C4-2B (cell line): Measurements from ENCODE around the gene GPANK1.

Experiments
- H3K27ac ChIP-seq: fragments of 450-650 bp; 2 replicates; pipeline ENCODE4 v1.5.1; 2017
- CTCF ChIP-seq: fragments of 450-650 bp; conservative IDR thresholded peaks from 2 replicates; pipeline ENCODE4 v1.5.1; 2017; ENCODE audit warnings: mild to moderate bottlenecking
- ZFX ChIP-seq: fragments of 450-650 bp; IDR thresholded peaks from 2 replicates; pipeline ENCODE4 v1.6.1; 2017

Gene GPANK1

GRCh38 chr6:31626952-31627351 lies 37.8 kb downstream of the GPANK1 start:
- H3K27ac ChIP-seq = no peak overlapping the region
- no peak for TF ChIP-seq CTCF
- no peak for TF ChIP-seq ZFX

- TF ChIP-seq ZFX (no peak), CTCF (no peak)
- no peak overlapping the region for H3K27ac ChIP-seq
Measured at GRCh38 chr6:31624070-31624469, 40.7 kb downstream of the GPANK1 start.

- peak overlapping the region; percentile 99 for H3K27ac ChIP-seq
- TF ChIP-seq ZFX (no peak), CTCF (no peak)
Measured at GRCh38 chr6:31622684-31623091, 42.1 kb downstream of the GPANK1 start.

DNA sequence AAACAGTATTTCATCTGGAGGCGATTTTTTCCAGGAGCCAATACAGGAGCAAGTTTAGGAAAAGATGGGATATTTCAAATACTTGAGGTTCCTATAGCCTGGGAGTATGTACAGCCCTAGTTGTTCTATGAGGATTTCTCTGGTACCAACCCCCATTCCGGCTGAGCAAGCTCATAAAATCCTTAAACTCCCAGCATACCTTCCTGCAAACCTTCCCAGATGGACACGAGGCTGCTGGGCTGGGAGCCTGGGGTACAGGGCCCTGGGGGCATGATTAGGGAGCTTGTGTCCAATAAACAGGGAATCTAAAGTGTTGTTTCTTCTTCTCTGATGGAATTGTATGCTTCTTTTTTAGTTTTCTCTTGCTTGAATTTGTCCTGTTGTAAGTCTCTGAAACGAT lies 42.8 kb downstream of the GPANK1 start:
- no peak for TF ChIP-seq CTCF
- TF ChIP-seq ZFX = no peak
- H3K27ac ChIP-seq = peak overlapping the region; percentile 99

- TF ChIP-seq CTCF = no peak
- no peak for TF ChIP-seq ZFX
- peak overlapping the region; percentile 99 for H3K27ac ChIP-seq
Measured at GRCh38 chr6:31621320-31621939, 43.4 kb downstream of the GPANK1 start.

GRCh38 chr6:31620586-31621319 lies 44.0 kb downstream of the GPANK1 start, which contains the start of gene PRRC2A:
Gene PRRC2A (plus strand): TSS chr6:31620715. CDS start chr6:31622790, 2,075 bp downstream.
- TF ChIP-seq CTCF (no peak), ZFX (peak; percentile 74; the same call in 1 of the 2 replicates)
- H3K27ac ChIP-seq = peak within 1 kb of the TSS; percentile 99
